ENCODE measurements around the gene HOXB6.
A peak's percentile ranks its signal among the peaks of the same experiment; 100 is the strongest.

Gene HOXB6

GRCh38 chr17:48640858-48641180 lies 36.0 kb upstream of the HOXB6 start:
- Histone ChIP-seq H3K4me1 (ENCODE audit: insufficient read depth, low read length) (0 out of 2 replicates have a peak, but pooled peaks cover 2% of the 10 kb centered on the region), H3K9me3 (ENCODE audit: control insufficient read depth, insufficient read depth, low read length) (no peaks in the 10 kb centered on the region), H3K9ac (ENCODE audit: low read depth, low read length) (no peak overlapping the region), H3K36me3 (ENCODE audit: insufficient read depth, low read length) (no peaks in the 10 kb centered on the region)

GRCh38 chr17:48639982-48640857 lies 35.4 kb upstream of the HOXB6 start:
- Histone ChIP-seq H3K36me3 (ENCODE audit: insufficient read depth, low read length) (no peaks in the 10 kb centered on the region), H3K9ac (ENCODE audit: low read depth, low read length) (no peak overlapping the region), H3K4me1 (ENCODE audit: insufficient read depth, low read length) (no peaks in the 10 kb centered on the region), H3K9me3 (ENCODE audit: control insufficient read depth, insufficient read depth, low read length) (no peaks in the 10 kb centered on the region)

- H3K9ac ChIP-seq (ENCODE audit: low read depth, low read length), result no peak overlapping the region
- H3K9me3 ChIP-seq (ENCODE audit: control insufficient read depth, insufficient read depth, low read length), result no peaks in the 10 kb centered on the region
- H3K36me3 ChIP-seq (ENCODE audit: insufficient read depth, low read length), result no peaks in the 10 kb centered on the region
- no peaks in the 10 kb centered on the region for H3K4me1 ChIP-seq (ENCODE audit: insufficient read depth, low read length)
Measured at GRCh38 chr17:48639136-48639535, 34.4 kb upstream of the HOXB6 start.

GRCh38 chr17:48637323-48638260 lies 32.8 kb upstream of the HOXB6 start:
- H3K36me3 ChIP-seq (ENCODE audit: insufficient read depth, low read length), result no peaks in the 10 kb centered on the region
- H3K4me1 ChIP-seq (ENCODE audit: insufficient read depth, low read length), result 0 out of 2 replicates have a peak, but pooled peaks cover under 1% of the 10 kb centered on the region
- H3K9ac ChIP-seq (ENCODE audit: low read depth, low read length), result no peak overlapping the region
- H3K9me3 ChIP-seq (ENCODE audit: control insufficient read depth, insufficient read depth, low read length), result no peaks in the 10 kb centered on the region

GRCh38 chr17:48636177-48637018 lies 31.6 kb upstream of the HOXB6 start:
- H3K9ac ChIP-seq (ENCODE audit: low read depth, low read length), result no peak overlapping the region
- no peaks in the 10 kb centered on the region for H3K9me3 ChIP-seq (ENCODE audit: control insufficient read depth, insufficient read depth, low read length)
- no peaks in the 10 kb centered on the region for H3K36me3 ChIP-seq (ENCODE audit: insufficient read depth, low read length)
- 0 out of 2 replicates have a peak, but pooled peaks cover 6% of the 10 kb centered on the region for H3K4me1 ChIP-seq (ENCODE audit: insufficient read depth, low read length)

DNA sequence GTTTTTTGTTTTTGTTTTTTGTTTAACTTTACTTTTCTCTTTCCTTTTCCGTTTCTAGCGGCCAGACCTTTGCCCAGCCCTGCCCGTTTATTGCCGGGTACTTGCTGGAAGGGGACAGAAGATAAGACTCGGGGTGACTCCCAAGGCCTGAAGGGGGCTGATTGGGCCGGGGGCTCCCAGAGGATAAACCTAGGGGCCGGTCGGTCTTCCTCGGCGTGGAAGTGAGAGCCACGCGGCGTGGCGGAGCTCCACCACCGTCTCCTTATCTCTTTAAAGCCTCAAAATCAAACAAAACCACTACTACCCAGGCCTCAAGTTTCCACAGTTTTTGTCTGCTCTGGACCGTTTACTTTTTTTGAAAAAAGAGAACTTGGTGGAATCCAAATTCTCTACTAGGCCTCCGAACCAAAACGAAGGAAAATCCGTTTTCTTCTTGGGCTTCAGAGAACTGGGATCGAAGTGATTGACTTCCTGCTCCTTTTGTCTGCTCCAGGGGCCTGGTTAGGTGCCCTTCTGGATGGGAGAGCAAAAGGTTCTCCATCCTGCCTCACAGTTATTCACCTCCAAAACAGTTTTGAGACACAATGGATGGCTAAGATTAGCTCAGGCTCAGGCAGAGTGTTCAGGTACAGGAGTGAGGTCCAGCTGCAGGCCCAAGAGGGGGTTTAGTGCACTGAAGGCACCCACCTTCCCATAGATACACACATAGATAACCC lies 29.9 kb upstream of the HOXB6 start:
- Histone ChIP-seq H3K9me3 (ENCODE audit: control insufficient read depth, insufficient read depth, low read length) (no peaks in the 10 kb centered on the region), H3K4me1 (ENCODE audit: insufficient read depth, low read length) (0 out of 2 replicates have a peak, but pooled peaks cover 6% of the 10 kb centered on the region), H3K9ac (ENCODE audit: low read depth, low read length) (no peak overlapping the region), H3K36me3 (ENCODE audit: insufficient read depth, low read length) (no peaks in the 10 kb centered on the region)

DNA sequence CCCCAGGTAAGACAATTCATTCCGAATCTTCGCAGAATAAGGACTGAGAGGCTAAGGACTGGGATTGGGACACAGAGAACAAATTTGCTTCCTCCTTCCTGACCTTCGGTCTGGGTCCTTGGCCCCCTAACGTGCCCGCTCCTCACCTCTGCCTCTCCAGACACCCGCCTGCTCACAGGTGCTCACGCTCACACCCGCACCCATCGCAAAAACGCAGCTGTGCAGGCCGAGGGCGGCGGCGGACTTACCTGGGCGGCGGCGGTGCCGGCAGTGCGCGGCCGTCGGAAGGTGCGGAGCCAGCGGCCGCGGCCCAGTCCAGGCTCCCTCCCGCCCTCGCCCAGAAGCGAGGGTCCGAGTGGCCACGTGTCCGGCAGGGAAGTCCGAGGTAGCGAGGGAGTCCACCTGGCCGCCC lies 28.5 kb upstream of the HOXB6 start:
- no peaks in the 10 kb centered on the region for H3K36me3 ChIP-seq (ENCODE audit: insufficient read depth, low read length)
- H3K9ac ChIP-seq (ENCODE audit: low read depth, low read length), result peak overlapping the region; percentile 24; the same call in 1 of the 2 replicates
- H3K9me3 ChIP-seq (ENCODE audit: control insufficient read depth, insufficient read depth, low read length), result no peaks in the 10 kb centered on the region
- H3K4me1 ChIP-seq (ENCODE audit: insufficient read depth, low read length), result 0 out of 2 replicates have a peak, but pooled peaks cover 6% of the 10 kb centered on the region

DNA sequence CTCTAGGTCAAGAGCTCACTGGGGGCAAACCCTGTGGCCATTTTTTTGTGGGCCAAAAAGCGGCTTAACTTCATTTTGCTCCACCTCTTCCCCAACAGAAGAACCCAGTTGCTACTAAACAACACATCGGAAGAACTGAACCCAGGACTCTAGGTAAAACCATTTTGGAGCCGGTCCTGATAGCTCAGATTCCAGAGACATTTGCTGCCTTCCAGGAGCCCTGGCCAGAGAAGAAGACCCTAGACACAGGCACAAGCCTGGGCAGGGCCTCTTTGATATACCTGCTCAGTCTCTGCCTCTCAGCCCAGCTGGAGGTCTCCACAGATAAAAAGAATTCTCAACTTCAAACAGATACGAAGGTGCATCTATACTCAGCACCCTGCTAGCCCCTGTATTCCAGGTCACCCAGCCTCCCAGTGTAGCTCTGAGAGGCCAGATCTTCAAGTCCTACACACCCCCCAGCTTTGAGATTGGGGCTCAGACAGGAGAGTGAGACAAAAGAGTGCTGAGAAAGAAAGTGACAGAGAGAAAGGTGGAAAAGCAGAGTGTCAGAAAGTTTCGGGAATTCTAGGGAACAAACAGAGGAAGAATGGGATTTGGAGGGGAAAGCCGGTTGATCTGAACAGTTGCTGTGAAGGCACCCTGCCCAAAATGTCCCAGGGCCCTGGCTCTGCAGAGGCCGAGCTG lies 27.9 kb upstream of the HOXB6 start:
- H3K9me3 ChIP-seq (ENCODE audit: control insufficient read depth, insufficient read depth, low read length), result no peaks in the 10 kb centered on the region
- H3K36me3 ChIP-seq (ENCODE audit: insufficient read depth, low read length), result no peaks in the 10 kb centered on the region
- no peak overlapping the region for H3K9ac ChIP-seq (ENCODE audit: low read depth, low read length)
- 0 out of 2 replicates have a peak, but pooled peaks cover 6% of the 10 kb centered on the region for H3K4me1 ChIP-seq (ENCODE audit: insufficient read depth, low read length)

DNA sequence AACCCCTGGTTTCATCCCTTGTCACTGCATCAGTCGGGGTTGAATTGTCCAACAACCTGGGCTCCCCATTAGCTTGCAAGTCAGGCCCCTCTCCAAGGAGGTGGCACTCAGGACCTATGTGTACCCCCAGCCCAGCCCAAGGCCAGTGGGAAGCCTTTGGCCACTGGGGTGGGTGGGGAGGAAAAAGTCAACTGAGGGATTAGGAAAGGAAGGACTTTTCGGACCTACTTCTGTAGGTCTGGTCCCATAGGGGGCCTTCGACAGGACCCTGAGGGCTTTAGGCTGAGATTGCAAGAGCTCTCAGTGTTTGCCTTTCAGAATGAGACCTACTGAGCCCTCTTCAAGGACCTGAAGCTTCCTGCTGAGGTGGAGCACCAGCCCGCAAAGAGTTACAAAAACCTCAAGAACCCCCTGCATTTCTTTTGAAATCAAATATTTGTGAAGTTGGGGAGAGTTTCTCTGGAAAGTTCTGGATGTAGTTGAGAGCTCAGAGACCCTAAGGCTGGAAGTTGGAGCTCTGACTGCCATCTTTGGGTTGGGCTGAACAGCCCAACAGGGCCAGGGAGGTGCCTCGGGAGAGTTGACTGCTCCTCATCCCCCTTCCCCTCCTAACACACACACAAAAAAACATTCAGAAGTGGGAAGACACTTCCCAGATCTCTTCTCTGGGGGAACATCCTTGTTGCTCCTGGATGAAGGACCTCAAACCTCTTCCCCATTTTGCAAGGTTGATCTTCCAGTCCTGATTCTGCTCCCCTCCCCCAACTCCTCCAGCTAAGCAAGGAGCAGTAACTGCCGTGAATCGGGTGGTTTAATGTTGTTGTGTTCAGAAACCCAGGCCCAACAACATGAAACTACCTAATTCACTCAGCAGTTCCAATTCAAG lies 27.1 kb upstream of the HOXB6 start:
- H3K4me1 ChIP-seq (ENCODE audit: insufficient read depth, low read length), result peaks cover 7% of the 10 kb centered on the region; the same call in 1 of the 2 replicates
- no peaks in the 10 kb centered on the region for H3K9me3 ChIP-seq (ENCODE audit: control insufficient read depth, insufficient read depth, low read length)
- H3K9ac ChIP-seq (ENCODE audit: low read depth, low read length), result no peak overlapping the region
- no peaks in the 10 kb centered on the region for H3K36me3 ChIP-seq (ENCODE audit: insufficient read depth, low read length)

DNA sequence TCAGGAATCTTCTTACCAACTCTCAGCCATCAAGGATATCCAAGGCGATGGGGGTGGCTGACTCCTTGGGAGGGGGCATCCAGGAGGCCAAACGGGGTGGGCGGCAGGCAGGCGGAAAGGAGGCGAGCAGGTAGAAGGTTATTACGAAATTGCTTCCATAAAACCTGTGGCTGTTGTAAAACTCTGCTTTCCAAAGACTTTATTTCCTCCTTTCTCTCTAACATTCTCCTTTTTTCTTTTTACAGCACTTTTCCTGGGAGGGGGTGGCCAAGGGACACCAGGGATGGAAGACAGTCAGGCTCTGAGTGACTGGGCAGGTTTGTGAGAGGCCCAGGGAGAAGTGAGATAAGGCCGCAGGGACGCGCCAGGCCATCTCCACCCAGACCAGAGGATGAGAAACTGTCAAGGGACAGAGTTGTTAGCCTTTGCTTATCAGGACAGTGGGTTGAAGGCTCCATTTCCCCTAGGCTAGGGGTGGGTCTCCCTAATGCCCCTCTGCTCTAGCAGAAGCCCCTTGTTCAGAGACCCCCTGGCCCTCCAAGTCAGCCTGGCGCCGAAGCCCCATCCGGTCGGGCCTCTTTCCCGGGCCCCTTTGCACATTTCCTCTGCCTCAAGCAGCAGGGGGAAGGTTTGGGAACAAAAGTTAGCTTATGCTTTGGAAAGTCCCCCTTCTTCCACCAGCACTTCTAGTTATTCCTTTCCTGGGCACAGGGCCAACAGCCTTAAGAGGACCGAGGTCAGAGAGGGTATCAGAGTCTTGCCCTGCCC lies 26.3 kb upstream of the HOXB6 start:
- Histone ChIP-seq H3K9me3 (ENCODE audit: control insufficient read depth, insufficient read depth, low read length) (no peaks in the 10 kb centered on the region), H3K36me3 (ENCODE audit: insufficient read depth, low read length) (no peaks in the 10 kb centered on the region), H3K4me1 (ENCODE audit: insufficient read depth, low read length) (peaks cover 10% of the 10 kb centered on the region; the same call in 1 of the 2 replicates), H3K9ac (ENCODE audit: low read depth, low read length) (no peak overlapping the region)

DNA sequence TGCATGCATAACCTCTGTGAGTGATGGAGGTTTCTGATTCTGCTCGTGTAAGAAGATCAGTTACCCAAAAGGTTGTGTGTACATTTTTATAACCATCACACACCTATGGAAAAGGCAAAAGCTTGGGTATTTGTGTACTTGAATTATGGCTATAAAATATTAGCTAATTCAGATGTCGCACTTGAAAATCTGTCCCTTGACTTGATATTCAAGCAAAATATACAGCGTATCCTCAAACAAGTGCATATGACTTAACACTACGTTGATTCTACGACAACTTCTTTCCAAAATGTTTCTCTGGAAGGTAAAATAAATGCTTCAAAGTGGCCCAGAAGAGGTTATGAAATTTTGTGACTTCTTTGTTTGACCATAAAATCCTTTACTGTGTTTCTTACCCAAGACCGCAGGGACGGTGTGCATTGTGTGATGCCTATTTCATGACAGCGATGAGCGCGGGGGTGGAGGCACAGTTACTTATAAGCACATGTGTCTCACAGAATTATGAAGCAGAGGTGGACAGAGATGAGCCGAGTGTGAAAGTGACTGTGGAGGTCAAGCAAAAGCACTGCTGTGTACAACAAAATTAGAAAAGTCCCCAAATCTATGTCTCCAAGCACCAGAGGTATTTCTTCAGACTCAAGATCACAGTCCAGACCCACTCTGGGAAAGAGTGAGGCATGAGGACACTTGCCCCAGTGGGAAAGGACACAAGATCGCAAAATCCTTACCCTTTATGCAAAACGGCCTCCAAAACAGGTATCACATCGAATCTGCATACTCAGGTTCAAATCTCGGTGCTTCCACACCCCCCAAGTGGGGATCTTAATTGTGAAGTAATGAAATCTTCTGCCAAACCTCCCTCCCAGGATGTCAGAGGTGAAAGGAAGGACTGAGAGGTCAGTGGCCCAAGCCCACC lies 25.5 kb upstream of the HOXB6 start:
- peaks cover 10% of the 10 kb centered on the region; the same call in 1 of the 2 replicates for H3K4me1 ChIP-seq (ENCODE audit: insufficient read depth, low read length)

More for the DNA sequence above, 25.5 kb upstream of the HOXB6 start:
- H3K36me3 ChIP-seq (ENCODE audit: insufficient read depth, low read length), result no peaks in the 10 kb centered on the region
- H3K9ac ChIP-seq (ENCODE audit: low read depth, low read length), result no peak overlapping the region
- no peaks in the 10 kb centered on the region for H3K9me3 ChIP-seq (ENCODE audit: control insufficient read depth, insufficient read depth, low read length)
